ENCODE data around the gene MED27.

DNA sequence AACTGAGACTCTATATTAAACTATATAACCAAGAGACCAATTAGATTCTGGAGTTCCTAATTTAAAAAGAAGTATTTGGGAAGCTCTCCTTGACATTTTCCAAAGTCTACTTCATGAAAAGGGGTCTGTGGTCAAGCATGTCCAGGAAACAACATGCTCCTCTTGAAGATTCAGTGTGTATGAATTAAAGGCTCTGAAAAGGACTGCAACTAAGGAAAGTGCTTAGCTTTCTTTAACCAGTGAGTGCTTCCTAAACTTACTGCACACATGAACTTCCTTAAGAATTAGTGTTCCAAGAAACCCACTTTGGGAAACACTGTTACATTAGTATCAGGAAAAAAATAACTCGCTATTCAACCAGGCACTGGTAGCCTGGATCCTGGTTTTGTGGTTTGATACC lies 167.6 kb downstream of the MED27 start:
- TF ChIP-seq, protein P1, sequence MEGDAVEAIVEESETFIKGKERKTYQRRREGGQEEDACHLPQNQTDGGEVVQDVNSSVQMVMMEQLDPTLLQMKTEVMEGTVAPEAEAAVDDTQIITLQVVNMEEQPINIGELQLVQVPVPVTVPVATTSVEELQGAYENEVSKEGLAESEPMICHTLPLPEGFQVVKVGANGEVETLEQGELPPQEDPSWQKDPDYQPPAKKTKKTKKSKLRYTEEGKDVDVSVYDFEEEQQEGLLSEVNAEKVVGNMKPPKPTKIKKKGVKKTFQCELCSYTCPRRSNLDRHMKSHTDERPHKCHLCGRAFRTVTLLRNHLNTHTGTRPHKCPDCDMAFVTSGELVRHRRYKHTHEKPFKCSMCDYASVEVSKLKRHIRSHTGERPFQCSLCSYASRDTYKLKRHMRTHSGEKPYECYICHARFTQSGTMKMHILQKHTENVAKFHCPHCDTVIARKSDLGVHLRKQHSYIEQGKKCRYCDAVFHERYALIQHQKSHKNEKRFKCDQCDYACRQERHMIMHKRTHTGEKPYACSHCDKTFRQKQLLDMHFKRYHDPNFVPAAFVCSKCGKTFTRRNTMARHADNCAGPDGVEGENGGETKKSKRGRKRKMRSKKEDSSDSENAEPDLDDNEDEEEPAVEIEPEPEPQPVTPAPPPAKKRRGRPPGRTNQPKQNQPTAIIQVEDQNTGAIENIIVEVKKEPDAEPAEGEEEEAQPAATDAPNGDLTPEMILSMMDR (IDR thresholded peaks at IDR 0.05) = no peak
- TF ChIP-seq POLR2A (IDR thresholded peaks at IDR 0.05; ENCODE audit: low read depth) (no peak), POLR2AphosphoS5 (IDR thresholded peaks at IDR 0.05) (no peak)
